Activated gamma-delta T cell (primary cell): ENCODE results near the gene COL2A1.

ENCODE experiments used
- DNase-seq: peaks from one replicate; lab custom pipeline; 2025; lab: John Stamatoyannopoulos, UW

COL2A1 gene

DNA sequence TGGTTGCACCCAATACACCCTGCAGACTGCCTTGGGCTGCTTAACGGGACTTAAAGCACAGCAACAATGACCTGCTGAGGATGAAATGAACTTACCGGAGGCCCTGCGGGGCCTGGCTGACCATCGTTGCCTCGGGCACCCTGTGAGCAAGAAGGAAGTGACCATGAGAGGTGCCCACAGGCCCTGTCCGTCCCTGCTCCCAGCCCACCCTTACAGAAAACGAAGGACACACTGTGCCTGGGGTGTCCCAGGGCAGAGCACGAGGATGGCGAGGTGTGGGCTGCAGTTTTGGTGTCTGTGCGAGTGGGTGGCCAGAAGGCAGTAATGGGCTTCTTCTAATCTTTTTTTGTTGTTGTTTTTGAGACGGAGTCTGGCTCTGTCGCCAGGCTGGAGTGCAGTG lies 14.6 kb downstream of the COL2A1 start:
- no peak for DNase-seq

- no peak for DNase-seq
Observed at GRCh38 chr12:47989023-47989417, 15.3 kb downstream of the COL2A1 start.

DNA sequence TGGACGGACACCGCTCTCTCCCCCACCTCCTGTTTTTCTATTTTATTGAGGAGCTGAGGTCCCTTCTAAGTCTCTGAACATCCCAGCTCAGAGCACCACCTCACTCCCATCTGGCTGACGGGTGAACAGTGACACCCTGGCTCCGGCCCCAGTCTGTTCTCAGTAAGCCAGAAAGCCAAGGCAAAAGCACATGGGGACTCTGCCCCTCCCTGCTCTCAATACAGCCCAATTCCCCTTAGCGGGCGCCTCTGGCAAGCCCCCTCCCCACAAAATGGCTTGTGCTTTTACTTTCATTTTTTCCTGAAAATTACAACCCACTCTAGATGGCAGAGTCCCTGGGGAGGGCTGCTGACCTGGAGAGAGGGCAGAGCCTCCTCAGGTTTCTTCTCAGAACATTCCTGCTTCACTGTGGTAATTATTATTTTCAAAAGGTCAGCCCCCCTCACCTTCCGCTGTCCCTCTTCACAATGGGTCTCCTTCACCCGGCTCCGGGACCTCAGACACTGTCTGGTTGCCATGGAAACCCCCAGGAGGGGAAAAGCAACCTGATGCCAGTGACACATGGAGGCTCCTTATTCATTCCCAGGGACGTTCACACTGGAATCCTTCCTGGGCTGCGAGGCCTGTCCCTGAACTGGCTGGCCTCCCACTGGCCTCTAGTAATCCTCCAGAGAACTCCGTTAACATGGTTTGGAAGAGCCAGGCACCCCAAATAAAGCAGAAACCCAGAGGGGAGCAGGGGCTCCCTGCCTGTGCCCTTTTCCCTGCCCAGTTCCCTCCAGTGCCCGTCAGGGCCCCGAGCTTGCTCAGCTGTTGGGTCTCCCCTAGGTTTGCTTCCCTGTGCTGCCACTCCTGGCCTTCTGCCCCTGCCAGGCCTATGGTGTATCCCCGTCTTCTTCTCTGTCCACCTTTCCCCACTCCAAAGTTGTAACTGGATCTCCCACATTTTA lies 15.9 kb downstream of the COL2A1 start:
- DNase-seq = no peak

DNA sequence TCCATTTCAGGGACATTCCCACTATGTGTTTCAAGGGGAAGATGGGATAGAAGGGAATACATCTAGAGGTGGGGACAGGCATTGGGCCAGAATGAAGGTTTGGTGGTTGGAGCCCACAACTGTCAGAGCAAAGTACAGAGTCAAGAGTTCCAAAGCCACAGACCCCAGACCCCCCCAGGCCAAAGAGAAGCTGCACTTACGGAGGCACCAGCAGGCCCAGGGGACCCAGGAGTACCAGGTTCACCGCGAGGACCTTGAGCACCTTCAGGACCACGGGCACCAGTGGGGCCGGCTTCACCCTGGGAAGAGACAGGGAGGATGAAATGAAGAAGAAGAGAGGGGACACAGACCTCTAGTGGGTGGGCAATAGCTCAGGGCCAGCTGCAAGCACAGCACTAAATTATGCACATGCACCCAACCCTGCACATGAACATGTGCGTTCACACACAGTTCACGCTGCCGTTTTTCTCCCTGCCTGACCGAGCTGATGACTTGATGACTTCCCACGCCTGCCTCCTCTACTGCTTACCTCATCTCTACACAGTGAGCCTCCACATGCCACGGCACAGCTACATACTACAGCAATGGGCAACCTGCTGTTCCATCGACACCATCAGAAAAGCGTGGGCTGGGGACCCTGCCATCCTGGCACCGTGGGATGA lies 16.7 kb downstream of the COL2A1 start:
- no peak for DNase-seq

DNA sequence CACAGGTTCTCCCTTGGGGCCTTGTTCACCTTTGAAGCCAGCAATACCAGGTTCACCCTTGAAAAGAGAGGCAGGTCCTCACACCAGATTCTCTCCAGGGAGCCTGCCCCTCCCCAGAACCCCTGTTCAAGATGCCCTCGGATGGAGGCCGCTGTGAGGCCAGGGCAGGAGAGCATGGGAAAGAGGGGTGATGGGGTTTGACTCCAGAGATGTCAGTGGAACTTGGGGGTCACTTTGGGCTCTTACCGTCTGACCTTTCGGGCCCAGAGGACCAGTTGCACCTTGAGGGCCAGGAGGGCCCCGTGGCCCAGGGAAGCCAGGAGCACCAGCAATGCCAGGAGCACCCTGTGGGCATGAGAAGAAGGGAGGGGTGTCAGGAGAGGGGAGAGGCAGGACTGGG lies 17.4 kb downstream of the COL2A1 start:
- DNase-seq = no peak

GRCh38 chr12:47986291-47986660 lies 18.0 kb downstream of the COL2A1 start:
- DNase-seq = no peak

DNA sequence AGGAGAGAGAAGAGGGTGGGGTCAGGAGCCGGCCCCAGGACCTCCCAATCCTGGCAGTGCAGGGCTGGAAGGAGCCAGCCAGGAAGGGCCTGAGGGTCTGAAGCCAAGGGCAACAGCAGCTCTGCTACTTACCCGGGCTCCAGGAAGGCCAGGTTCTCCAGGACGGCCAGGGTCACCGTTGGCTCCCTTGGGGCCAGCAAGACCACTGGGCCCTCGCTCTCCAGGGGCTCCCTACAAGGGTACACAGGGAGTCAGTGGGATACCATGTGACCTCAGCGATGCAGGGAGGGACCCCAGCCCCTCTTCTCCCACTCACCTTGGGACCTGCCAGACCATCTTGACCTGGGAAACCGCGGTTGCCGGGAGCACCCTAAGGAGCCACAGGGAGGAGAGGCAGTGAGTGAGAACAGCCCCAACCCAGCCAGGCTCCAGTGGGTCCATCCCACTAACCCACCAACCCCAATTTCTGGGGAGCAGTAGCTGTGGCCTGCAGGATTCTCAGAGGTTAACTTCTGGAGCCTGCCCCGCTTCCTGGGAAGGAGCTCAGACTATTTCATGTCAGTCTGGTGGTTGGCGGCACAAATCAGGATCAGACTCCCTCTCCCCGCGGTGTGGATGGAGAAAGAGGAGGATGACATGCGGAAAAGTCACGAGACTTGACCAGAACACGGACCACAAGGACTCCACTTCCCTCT lies 18.5 kb downstream of the COL2A1 start:
- no peak for DNase-seq

- DNase-seq = no peak
Observed at GRCh38 chr12:47984331-47984801, 19.9 kb downstream of the COL2A1 start.

- DNase-seq = no peak
Observed at GRCh38 chr12:47983541-47984115, 20.6 kb downstream of the COL2A1 start.

GRCh38 chr12:47982770-47983169 lies 21.5 kb downstream of the COL2A1 start:
- no peak for DNase-seq

DNA sequence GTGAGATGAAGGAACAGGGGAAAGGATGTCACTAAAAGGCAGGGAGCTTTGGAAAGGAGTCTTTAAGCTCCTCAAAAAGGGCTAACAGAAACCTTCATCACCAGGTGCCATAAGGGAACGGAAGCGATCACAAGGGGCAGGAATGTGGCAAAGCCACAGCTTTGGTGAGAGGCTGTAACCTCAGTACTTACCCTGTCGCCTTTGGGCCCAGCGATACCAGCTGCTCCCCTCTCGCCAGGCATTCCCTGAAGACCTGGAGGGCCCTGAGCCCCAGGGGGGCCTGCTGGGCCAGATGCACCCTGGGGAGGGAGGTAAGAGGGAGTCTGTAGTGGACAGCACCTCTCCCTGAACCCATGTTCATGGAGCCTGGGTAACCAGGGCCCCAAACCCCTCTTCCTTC lies 22.0 kb downstream of the COL2A1 start:
- DNase-seq = no peak

- DNase-seq = no peak
Observed at GRCh38 chr12:47981496-47982260, 22.6 kb downstream of the COL2A1 start.

DNA sequence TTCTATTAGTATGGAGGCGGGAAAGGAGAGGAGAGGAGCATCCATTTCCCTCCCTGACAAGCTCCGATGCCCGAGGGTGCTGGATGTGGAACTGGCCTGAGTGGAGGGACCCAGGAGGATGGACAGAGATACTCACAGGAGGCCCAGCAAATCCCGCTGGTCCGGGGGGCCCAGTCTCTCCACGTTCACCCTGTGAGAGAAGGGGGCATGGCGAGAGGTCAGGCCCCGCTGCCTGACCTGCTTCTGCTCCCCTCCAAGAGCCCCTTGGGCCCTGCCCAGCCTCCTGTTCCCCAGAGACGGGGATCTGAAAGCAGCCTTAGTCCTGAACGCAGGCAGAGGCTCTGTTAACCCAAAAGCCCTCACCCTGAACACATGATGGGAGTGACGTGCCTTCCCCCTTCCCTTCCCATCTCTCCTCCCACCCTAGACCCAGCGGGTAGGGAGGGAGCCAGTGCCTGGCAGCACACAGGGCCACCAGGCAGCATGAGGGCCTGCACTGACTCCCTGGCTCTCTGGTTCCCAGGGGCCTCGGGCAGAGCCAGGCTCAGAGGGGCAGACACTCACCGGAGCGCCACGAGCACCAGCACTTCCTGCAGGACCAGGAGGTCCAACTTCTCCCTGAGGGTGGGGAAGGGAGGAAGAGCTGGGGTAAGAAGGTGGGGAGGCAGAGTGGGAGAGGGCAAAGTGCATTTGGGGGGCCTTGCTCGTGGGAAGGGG lies 23.3 kb downstream of the COL2A1 start:
- no peak for DNase-seq

DNA sequence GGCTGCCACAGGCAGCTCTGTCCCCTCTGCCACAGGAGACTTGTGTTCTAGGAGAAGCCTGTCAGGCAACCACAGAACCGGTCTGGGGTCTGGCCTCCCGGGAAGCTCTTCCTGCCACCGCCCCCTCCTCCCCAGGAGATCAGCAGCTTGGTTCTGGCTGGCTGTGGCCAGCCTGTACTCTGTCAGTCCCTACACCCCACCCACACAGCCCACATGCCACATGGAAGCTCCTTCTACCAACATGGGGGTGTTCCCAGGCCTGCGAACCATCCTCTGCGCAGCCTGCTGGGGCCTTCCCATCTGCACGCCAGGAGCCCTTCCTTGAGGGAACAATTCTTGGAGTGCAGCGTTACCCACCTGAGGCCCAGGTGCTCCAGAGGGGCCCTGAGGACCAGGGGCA lies 24.1 kb downstream of the COL2A1 start:
- no peak for DNase-seq

GRCh38 chr12:47979686-47980085 lies 24.6 kb downstream of the COL2A1 start:
- no peak for DNase-seq

DNA sequence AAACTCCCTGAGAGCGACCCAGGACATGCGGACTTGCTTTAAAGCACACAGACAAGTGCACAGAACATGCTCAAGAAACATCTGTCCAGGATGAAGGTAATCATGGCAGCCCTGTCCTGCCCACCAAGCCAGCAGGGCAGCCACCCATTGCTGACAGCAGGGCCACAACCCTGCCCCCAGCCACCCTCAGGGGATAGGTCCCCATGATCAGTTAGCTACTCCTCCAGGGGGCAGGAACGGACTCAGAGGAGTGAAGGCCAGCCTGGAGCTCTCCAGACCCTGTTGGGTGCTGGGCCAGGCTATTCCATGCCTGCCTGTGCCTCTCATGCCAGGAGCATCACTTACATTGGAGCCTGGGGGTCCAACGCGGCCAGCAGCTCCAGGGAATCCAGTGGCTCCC lies 25.1 kb downstream of the COL2A1 start:
- no peak for DNase-seq

DNA sequence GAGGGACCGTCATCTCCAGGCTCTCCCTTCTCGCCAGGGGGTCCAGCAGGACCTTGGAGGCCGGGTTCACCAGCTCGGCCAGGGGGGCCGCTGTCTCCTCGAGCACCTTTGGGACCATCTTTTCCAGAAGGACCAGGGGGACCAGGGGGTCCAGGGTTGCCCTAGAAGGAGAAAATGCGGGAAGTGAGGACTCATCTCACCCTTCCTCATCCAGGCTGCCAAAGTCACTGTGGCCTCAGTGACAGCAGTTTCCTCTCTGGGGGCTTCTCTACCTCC lies 25.7 kb downstream of the COL2A1 start:
- no peak for DNase-seq

DNA sequence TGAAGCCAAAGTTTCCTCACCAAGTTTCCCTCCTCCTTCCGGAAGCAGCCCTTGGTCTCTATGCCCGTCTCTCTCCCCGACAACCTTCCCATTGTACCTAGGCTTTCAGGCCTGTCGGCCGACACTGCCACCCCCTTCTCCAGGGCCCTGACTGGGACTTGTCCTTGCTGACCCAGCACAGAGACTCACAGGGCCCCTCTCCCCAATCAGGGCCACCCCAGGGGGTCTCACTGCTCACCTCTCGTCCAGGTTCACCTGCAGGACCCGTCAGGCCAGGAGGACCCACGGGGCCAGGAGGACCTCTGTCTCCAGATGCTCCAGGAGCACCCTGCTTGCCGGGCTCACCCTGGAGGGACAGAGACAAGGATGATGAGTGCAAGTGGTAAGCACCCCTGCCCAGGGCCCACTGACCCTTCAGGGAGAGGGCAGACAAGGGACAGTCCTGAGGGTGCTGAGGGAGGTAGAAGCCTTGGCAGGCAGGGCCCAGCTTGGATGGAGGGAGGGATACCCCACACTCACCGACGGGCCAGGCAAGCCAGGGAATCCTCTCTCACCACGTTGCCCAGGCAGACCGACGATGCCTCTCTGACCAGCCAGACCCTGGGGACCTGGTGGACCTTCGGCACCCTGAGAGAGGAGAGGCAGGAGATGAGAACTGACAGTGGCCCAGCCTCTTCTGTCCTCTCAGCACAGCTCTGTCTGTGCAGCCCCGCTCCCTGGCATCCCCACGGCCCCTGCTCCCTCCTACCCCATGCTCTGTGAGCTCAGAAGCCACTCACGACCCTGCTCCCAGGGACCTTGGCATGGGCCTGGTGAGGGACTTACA lies 26.3 kb downstream of the COL2A1 start:
- DNase-seq = no peak

GRCh38 chr12:47977046-47977771 lies 27.1 kb downstream of the COL2A1 start:
- no peak for DNase-seq

- no peak for DNase-seq
Observed at GRCh38 chr12:47975816-47976215, 28.5 kb downstream of the COL2A1 start.
